Activated CD4-positive, alpha-beta T cell treated with anti-CD3 and anti-CD28 coated beads, Interleukin-2, amount 50 U/mL, for 16 hours (primary cell): ENCODE measurements around the gene MC1R.
"Not testable (repeated sequence)": the region's sequence is repeated elsewhere in the genome, so short reads cannot be mapped to it uniquely, and the experiment has no call there.

Experiments used
- DNase-seq: peaks from one replicate; pipeline ENCODE4 v3.0.0-alpha.2; 2020

MC1R gene

GRCh38 chr16:89964201-89964600 is 45.5 kb downstream of the MC1R start:
- DNase-seq = no peak

DNA sequence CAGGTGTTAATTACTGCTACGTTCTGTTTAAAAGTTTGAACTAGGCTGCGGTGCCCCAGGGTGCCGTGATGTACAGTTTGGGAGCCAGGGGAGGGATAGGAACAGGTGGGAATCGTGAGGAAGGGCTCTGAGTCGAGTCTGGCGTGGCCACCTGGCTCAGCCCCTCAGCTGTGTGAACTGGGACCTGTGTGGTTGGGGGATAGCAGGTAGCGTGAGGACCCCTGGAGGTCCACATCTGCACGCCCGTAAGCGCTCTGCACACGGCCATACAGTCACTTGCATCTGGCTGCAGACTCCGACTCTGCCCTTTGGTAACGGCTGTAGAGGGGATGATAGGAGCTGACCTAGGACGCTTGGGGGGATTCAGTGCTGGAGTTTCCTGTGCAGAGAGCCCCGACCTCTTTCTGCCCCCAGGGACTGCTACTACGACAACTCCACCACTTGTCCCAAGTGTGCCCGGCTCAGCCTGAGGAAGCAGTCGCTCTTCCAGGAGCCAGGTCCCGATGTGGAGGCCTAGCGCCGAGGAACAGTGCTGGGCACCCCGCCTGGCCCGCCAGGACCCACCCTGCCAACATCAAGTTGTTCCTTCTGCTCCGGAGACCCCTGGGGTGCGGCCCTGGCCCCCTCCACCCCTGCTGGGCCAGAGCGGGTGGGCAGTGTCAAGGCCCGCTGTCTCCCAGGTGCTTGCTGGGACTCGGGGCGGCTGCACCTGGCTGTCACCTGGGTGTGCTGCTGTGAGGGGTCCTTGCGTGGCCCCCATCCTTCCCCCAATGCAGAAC is 47.0 kb downstream of the MC1R start:
- no peak for DNase-seq

- DNase-seq = no peak
These were observed 48.1 kb downstream of the MC1R start for GRCh38 chr16:89966756-89967155.

DNA sequence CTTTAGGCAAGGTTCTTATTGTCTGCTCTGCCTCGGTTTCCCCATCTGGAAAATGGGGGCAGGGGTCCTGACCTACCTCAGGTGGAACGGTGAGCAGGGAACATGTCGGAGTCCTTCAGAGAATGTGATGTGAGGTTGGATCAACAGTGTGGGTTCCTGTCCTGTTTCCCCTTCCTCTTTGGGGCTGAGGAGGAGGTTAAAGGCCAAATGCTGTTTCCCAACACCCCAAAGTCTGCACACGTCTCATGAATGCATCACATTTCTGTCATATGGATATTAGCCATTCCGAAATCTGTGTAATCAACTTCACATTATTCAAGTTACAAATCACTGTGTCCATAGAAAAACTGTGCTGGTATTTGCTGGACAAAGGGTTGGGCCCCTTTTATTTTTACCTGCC is 48.8 kb downstream of the MC1R start:
- DNase-seq = not testable (repeated sequence)

- not testable (repeated sequence) for DNase-seq
These were observed 49.4 kb downstream of the MC1R start for GRCh38 chr16:89968074-89968473.

DNA sequence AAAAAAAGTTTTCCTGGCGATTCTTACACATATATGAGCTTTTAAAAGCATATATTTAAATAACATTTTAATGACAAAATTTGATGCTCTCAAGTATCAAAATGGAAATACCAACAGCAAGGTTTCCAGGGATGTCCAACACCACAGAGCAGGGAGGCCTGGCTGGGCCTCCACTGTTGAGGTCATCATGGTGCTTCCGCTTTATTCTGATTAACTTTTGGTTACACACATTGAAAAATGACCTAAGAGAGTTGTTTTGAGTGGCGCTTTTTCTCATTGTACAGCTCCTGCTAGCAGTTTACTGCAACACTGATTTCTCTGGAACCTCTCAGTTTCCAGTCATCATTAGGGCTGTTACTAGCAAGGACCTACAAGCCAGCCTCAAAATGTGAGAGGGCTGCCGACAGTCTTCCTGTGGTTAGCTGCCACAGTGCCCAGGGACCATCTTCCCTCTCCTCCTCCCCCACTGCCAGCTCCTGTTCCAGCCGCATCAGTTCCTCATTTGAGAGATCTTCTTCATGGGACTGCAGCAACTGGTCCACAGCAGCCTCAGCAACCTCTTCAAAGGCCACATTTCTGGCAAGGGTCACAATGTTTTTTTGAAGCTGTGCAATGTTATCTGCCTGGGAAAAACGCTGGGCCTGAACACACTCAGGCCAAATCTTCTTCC is 51.2 kb downstream of the MC1R start:
- no peak for DNase-seq
